ENCODE results near the gene ASTN2. TPM values are rescaled to one million over a fixed set of nuclear protein-coding genes. Genes with fewer than 3 reads are reported as not detected.

Gene ASTN2
- total and polyA plus RNA-seq, 9 of the 15 experiments (the other 6 are each of a cell fraction or from before 2014, with no cell fraction given), result 0.56 to 3.5 (median 1.9) TPM

GRCh38 chr9:116420993-116421538, 993.8 kb downstream of the ASTN2 start (continued):
- TF ChIP-seq RERE (CRISPR knock-in tag; IDR thresholded peaks at IDR 0.05; ENCODE audit: borderline replicate concordance) (no peak), TEAD1 (CRISPR knock-in tag; IDR thresholded peaks at IDR 0.05) (0 out of 4 replicates have a peak, but pooled peaks of 1 of the 2 experiments have one; percentile 21), BCLAF1 (IDR thresholded peaks at IDR 0.05; ENCODE audit: borderline replicate concordance in 1 of 2, control insufficient read depth in 1 of 2, low read depth in 2 of 2, low read length in 1 of 2) (no peak), ZNF592 (IDR thresholded peaks at IDR 0.05) (peak; percentile 80; the same call in 1 of the 2 replicates), SLC30A9 (CRISPR knock-in tag; IDR thresholded peaks at IDR 0.05) (no peak), ZNF444 (CRISPR knock-in tag; IDR thresholded peaks at IDR 0.05) (no peak), TAF15 (IDR thresholded peaks at IDR 0.05; ENCODE audit: low read depth, low read length) (no peak), KDM2B (CRISPR knock-in tag; IDR thresholded peaks at IDR 0.05) (no peak), LCOR (CRISPR knock-in tag; IDR thresholded peaks at IDR 0.05) (no peak), NBN (IDR thresholded peaks at IDR 0.05; ENCODE audit: low read depth) (no peak), HCFC1 (IDR thresholded peaks at IDR 0.05; ENCODE audit: low read depth, low read length) (no peak), TAL1 (IDR thresholded peaks at IDR 0.05) (peak; percentile 54; the same call in 1 of the 2 replicates), TFAM (CRISPR knock-in tag; conservative IDR thresholded peaks at IDR 0.05) (no peak), MEIS2 (IDR thresholded peaks at IDR 0.05; ENCODE audit: partially characterized antibody) (peak; percentile 63), PHB2 (IDR thresholded peaks at IDR 0.05; ENCODE audit: low read depth) (no peak)

Data from K562 (cell line).